NK-92 (cell line): ENCODE results near the gene SYN1.

ENCODE experiments used
- DNase-seq: peaks from one replicate; lab custom pipeline; 2025; ENCODE audit not compliant: unreplicated experiment; lab: John Stamatoyannopoulos, UW

SYN1 gene

GRCh38 chrX:47574547-47575301 is 44.9 kb downstream of the SYN1 start:
- DNase-seq: no peak

- no peak for DNase-seq
Observed at GRCh38 chrX:47574076-47574546, 45.5 kb downstream of the SYN1 start.

DNA sequence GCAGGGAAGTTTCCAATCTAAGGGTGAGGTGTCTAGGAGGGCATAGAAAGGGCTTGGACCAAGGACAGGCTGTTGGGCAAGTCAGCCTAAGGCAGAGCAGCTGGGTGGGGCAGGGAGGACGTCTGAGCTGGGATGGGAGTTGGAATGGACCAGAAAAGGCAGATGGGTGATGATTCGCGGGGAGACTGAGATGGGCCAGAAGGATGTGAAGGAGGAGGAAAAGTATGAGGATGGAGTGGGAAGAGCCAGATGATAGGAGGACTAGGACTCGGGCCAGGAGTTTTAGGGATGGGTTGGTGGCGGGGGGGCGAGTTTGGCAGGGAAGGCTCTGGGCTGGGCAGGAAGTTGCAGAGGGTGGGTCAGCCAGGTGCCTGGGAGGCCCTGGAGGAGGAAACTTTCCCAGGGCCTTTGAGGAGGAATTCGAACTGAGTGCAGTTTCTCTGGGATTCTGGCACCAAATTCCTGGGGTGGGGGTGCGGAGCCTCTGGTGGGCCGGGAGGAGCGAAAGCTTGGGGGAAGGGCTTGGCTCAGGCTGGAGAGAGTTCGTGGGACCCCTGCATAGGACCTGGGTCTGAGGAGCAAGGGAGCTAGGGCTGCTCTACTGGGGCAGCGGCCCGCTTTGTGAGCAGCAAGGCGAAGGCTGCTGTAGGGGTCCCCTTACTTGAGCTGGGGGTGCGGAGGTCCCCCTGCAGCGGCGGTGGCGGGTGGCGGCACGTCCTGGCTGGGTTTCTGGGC is 46.1 kb downstream of the SYN1 start:
- DNase-seq: no peak

GRCh38 chrX:47572773-47573340 is 46.8 kb downstream of the SYN1 start:
- DNase-seq: no peak

DNA sequence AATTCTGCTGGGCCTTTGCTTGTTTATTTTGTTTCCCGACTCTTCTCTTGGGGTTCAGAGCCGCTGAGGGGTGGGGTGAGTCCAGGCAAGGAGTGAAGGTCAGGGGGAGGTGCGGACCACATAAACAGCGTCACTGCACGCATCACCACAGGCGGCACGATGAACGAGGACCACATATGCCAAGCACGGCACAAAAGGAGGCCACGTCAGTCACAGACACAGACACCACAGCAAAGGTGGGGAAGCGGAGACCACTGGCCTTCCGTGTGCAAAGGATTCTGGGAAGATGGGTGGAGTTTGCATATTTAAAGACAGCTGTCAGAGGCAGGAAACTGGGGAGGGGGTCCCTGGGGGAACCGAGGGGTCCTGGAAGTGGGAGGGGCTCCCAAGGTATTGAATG is 47.8 kb downstream of the SYN1 start:
- no peak for DNase-seq

DNA sequence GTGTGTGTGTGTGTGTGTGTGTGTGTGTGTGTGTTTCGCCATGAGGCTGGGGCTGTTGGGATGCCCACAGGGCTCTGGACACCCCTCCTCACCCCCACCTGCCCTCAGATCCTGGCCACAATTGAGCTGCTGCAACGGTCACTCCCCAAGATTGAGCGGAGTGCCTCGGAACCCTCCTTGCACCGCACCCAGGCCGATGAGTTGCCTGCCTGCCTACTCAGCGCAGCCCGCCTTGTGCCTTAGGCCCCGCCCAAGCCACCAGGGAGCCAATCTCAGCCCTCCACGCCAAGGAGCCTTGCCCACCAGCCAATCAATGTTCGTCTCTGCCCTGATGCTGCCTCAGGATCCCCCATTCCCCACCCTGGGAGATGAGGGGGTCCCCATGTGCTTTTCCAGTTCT is 48.4 kb downstream of the SYN1 start:
- no peak for DNase-seq

DNA sequence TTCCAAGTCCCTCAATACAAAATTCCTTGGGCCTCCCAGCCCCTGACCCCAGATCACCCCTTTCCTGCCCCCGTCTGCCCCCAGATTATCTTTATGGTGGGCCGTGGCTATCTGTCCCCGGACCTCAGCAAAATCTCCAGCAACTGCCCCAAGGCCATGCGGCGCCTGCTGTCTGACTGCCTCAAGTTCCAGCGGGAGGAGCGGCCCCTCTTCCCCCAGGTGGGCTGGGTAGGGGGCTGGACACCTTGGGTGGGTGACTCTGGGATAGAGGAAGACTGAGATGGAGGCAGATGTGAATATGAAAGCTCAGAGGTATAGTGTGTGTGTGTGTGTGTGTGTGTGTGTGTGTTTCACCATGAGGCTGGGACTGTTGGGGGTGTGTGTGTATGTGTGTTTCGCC is 48.9 kb downstream of the SYN1 start:
- no peak for DNase-seq

DNA sequence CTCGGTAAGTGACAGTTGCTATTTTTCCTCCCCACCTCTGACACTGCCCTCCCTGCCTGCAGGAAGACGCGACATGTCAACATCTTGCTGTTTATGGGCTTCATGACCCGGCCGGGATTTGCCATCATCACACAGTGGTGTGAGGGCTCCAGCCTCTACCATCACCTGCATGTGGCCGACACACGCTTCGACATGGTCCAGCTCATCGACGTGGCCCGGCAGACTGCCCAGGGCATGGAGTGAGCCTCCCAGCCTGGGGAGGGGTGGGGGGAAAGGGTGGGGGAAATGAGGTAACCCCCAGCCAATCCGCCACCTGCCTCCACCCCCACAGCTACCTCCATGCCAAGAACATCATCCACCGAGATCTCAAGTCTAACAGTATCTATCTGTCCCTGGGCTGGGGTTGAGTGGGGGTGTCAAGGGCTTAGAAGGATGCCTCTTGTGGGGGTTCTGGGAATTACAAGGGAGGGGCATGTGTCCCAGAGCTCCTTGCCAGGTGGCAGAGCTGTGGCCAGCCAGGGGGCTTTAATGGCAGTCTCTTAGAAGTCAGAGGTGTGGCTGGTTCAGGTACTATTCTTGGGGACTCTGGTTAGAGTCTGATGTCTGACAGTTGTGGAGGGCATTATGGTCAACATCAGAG is 50.9 kb downstream of the SYN1 start:
- DNase-seq: no peak

GRCh38 chrX:47566841-47567240 is 52.8 kb downstream of the SYN1 start:
- DNase-seq: no peak

DNA sequence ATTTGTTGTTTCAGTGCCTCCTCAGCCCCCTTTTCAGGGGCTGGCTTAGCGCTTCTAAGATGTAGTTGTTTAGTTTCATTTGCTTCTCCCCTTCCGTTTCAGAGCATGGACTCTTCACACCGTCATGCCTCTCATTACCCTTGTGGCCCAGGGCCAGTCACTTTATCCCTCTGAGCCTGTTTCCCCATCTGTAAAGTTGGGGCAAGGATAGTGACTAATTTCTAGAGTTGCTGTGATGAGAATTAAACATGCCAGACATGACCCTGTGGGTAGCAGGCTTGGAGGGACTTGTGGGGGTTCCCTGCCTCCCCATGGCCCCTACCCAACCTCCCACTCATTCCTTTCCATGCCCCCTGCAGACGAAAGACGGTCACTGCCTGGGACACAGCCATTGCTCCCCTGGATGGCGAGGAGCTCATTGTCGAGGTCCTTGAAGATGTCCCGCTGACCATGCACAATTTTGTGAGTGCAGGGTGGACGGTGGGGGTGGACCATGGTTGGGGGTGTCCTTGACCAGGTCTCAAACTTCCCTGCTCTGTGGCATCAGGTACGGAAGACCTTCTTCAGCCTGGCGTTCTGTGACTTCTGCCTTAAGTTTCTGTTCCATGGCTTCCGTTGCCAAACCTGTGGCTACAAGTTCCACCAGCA is 55.1 kb downstream of the SYN1 start:
- DNase-seq: no peak

- DNase-seq: no peak
Observed at GRCh38 chrX:47563801-47564315, 55.8 kb downstream of the SYN1 start.

DNA sequence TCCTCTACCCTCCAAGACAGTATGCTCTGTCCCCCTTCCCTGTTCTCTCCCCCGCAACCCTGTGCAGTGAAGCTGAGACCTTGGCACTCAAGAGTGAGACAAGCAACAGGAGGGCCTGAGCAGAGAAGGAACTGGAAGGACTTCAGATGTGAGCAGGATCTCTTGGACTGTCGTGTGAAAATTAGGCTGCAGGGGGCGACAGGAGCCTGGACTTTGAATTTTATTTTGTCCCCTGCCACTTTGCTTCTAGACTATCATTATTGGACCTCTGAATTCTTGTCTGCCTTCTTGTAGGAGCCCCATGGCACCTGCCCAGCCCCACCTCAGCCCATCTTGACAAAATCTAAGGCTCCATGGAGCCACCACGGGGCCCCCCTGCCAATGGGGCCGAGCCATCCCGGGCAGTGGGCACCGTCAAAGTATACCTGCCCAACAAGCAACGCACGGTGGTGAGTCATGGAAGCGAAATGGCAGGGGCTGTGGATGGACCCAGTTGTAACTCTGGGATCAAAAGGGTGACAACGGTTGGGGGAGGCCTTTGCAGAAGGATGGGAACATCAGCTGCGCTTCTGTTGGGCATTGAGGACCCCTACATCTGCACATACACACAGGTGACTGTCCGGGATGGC is 56.9 kb downstream of the SYN1 start:
- DNase-seq: no peak

DNA sequence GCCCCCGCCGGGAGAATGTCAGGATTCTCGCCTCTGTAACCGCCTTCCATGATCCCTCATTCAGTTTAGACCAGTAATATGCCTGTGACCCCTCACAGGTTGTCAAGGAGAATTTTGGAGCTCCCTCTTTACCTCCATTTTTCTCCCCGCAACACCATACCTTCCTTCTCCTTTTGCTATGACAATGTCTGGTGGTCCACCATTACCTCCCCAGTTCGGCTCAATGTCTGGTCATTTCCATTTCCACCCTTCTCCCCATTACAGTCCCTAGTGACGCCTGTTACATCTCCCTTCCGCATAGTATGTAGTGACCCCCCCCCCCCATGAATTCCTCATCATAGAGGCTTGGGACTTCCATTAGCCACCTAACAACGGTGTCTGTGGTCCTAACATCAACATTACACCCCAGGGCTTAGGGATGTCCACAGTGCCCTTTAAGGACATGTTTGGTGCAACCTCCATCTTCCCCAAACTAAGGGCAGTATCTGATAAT is 58.0 kb downstream of the SYN1 start:
- no peak for DNase-seq

DNA sequence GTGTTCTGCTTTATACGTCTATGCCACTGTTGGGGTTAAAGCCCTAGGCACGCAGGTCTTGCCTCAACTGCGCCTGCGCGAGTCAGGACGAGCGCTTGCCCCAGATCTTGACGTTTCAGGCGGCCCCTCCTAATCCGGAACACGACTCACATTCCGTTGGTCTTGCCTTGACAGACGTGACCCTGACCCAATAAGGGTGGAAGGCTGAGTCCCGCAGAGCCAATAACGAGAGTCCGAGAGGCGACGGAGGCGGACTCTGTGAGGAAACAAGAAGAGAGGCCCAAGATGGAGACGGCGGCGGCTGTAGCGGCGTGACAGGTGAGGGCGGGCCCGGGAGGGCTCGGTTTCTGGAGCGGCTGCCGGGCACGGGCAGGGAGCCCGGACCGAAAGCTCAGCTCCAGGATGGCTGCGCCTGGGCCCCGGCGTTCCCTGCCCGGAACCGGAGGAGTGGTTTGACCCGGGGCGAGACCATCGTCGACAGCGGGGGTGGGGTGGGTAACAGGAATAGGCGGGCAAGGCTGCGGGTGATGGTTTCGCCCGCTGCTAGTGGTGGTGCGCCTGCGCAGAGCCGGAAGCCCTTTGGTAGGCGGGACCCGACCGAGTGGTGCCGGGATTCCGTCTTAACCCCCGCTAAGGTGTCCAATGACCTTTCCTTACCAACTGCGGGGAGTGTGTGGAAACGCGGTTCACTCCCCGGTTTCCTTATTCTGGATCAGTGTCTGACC is 58.6 kb downstream of the SYN1 start, which contains the start of gene ARAF:
ARAF (plus strand) TSS at position 272 of the 725 bp plus-strand sequence. CDS start 1,763 bp downstream, outside the sequence.
- DNase-seq: peak; percentile 85

GRCh38 chrX:47560179-47560933 is 59.3 kb downstream of the SYN1 start:
- DNase-seq: no peak

DNA sequence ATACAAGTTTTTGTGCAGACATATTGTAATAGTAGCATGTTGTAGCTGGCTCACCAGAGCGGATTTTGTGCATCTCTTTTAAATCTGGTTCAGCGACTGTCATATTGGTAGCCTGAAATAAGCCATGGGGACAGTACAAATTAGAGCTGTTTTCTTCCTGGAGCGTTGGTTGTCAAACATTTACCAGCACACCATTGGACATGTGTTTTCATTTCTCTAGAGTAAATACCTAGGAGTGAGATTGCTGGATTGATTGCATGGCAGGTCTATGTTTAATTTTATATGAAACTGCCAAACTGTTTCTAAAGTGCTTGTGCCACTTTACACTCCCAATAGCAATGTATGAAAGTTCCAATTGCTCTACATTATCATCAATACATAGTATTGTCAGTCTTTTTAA is 61.2 kb downstream of the SYN1 start:
- DNase-seq: no peak

- peak; percentile 47 for DNase-seq
Observed at GRCh38 chrX:47556045-47556623, 63.5 kb downstream of the SYN1 start.

DNA sequence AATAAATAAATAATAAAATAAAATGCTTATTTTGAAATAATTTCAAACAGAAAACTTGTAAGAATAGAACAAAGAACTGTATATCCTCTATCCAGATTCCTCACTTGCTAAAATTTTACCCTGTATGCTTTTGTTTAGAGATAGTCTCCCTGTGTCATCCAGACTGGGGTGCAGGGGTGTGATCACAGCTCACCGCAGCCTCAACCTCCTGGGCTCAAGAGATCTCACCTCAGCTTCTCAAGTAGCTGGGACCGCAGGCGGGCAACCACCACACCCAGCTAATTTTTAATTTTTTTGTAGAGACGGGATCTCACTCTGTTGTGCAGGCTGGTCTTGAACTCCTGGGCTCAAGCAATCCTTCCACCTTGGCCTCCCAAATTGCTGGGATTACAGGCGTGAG is 76.2 kb downstream of the SYN1 start:
- no peak for DNase-seq
